Astrocyte (in vitro differentiated cells and primary cell): ENCODE measurements around the gene C5orf15. TPM values are rescaled to one million over a fixed set of nuclear protein-coding genes. Genes with fewer than 3 reads are reported as not detected.

Experiments
- DNase-seq: peaks from one replicate; pipeline ENCODE4 v3.0.0-alpha.2; 2010; ENCODE audit warnings: low read depth
- FAIRE-seq: peaks from 2 replicates; lab custom pipeline; 2011; peaks lifted over from hg19 to GRCh38; lab: Jason Lieb, UNC
- H2AFZ ChIP-seq: 2 replicates; pipeline ENCODE4 v1.6.0; 2012; ENCODE audit warnings: low read depth, low read length, inconsistent platforms
- H3K27ac ChIP-seq: 2 replicates; pipeline ENCODE4 v1.5.1; 2011; ENCODE audit warnings: low read depth, low read length, inconsistent platforms
- H3K27me3 ChIP-seq: 2 replicates; pipeline ENCODE4 v1.6.0; 2011; ENCODE audit warnings: low read length, inconsistent platforms; ENCODE audit not compliant: insufficient read depth
- H3K36me3 ChIP-seq: 2 replicates; pipeline ENCODE4 v1.5.1; 2011; ENCODE audit warnings: low read length, inconsistent platforms; ENCODE audit not compliant: insufficient read depth
- H3K4me1 ChIP-seq: 2 replicates; pipeline ENCODE4 v1.5.1; 2011; ENCODE audit warnings: low read length, inconsistent platforms; ENCODE audit not compliant: insufficient read depth
- H3K4me2 ChIP-seq: 2 replicates; pipeline ENCODE4 v1.6.0; 2012; ENCODE audit warnings: low read length, inconsistent platforms
- H3K4me3 ChIP-seq: 2 replicates; pipeline ENCODE4 v1.5.1; 2011; ENCODE audit warnings: low read depth, mild to moderate bottlenecking, low read length, inconsistent platforms; ENCODE audit not compliant: insufficient read depth
- H3K79me2 ChIP-seq: 2 replicates; pipeline ENCODE4 v1.6.0; 2012; ENCODE audit warnings: mild to moderate bottlenecking, low read length, inconsistent platforms; ENCODE audit not compliant: insufficient read depth
- H3K9ac ChIP-seq: 2 replicates; pipeline ENCODE4 v1.6.0; 2012; ENCODE audit warnings: mild to moderate bottlenecking, low read length, inconsistent platforms
- H3K9me3 ChIP-seq: 2 replicates; pipeline ENCODE4 v1.5.1; 2012; ENCODE audit warnings: low read depth, mild to moderate bottlenecking, low read length, inconsistent platforms; ENCODE audit not compliant: insufficient read depth
- H4K20me1 ChIP-seq: 2 replicates; pipeline ENCODE4 v1.6.0; 2012; ENCODE audit warnings: low read length, inconsistent platforms; ENCODE audit not compliant: insufficient read depth
- H3K27ac Mint-ChIP-seq: one replicate; pipeline ENCODE4 v1.8.0; 2021; ENCODE audit warnings: mild to moderate bottlenecking, mixed read lengths; ENCODE audit not compliant: unreplicated experiment
- H3K27me3 Mint-ChIP-seq: one replicate; pipeline ENCODE4 v1.8.0; 2021; ENCODE audit warnings: low read depth, mixed read lengths; ENCODE audit not compliant: unreplicated experiment
- H3K36me3 Mint-ChIP-seq: one replicate; pipeline ENCODE4 v1.8.0; 2021; ENCODE audit warnings: low read depth, mixed read lengths; ENCODE audit not compliant: unreplicated experiment
- H3K4me1 Mint-ChIP-seq: one replicate; pipeline ENCODE4 v1.8.0; 2021; ENCODE audit warnings: low read depth, mixed read lengths; ENCODE audit not compliant: unreplicated experiment
- H3K4me3 Mint-ChIP-seq: one replicate; pipeline ENCODE4 v1.8.0; 2021; ENCODE audit warnings: mild to moderate bottlenecking, moderate library complexity, mixed read lengths; ENCODE audit not compliant: unreplicated experiment
- H3K9me3 Mint-ChIP-seq: one replicate; pipeline ENCODE4 v1.8.0; 2021; ENCODE audit warnings: mild to moderate bottlenecking, mixed read lengths; ENCODE audit not compliant: unreplicated experiment
- CTCF ChIP-seq: IDR thresholded peaks from 2 replicates; pipeline ENCODE4 v1.5.1; 2011; ENCODE audit warnings: low read depth, mild to moderate bottlenecking, inconsistent platforms, low read length, moderate library complexity; ENCODE audit not compliant: insufficient read depth
- EZH2 ChIP-seq: IDR thresholded peaks from 2 replicates; pipeline ENCODE4 v1.6.1; 2012; ENCODE audit warnings: mild to moderate bottlenecking, low read length, inconsistent platforms; ENCODE audit not compliant: insufficient read depth
- total RNA-seq: library from RNA; stranded (reverse); gene quantifications from 2 replicates; pipeline ENCODE4 v1.2.1, GENCODE V29; 2021

C5orf15 gene
- total RNA-seq, 1 donor from 2014 or later, result 88.8 TPM

DNA sequence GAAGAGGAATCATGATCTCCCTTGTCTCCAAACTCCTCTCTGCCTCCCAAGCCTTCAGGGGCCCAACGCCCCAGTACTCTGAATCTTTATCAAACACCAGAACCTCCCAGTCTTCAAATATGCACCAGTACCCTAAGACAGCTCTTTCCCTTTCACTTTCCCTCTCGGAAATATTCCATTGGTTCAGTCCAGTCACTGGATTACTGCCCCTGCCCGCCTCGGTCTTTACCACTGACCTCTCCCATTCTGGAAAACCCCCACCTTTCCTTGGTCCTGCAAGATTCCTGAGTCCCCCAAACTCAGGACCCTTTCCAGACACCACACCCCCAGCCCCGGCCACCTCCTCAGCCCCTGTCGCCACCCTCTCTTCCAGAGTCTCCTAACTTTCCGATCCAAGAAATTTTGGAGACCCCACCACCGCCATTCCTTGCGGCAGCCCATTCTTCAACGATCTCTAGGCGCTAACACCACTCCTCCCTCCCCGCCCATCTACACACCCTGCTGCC lies 674 bp downstream of the C5orf15 start:
- Mint-ChIP-seq H3K36me3 (peaks cover 5% of the 10 kb centered on the region), H3K4me3 (peak overlapping the region; percentile 99), H3K9me3 (no peaks in the 10 kb centered on the region), H3K27ac (peak overlapping the region; percentile 99), H3K4me1 (peaks cover 32% of the 10 kb centered on the region), H3K27me3 (no peaks in the 10 kb centered on the region)
- peak overlapping the region; percentile 97 for H3K27ac ChIP-seq
- no peaks in the 10 kb centered on the region for H3K27me3 ChIP-seq
- peak overlapping the region; percentile 91 for H2AFZ ChIP-seq
- H3K4me3 ChIP-seq, result peak overlapping the region; percentile 95
- FAIRE-seq (no peak), DNase-seq (no peak)
- peaks cover 48% of the 10 kb centered on the region for H3K79me2 ChIP-seq
- H3K4me1 ChIP-seq, result peaks cover 15% of the 10 kb centered on the region
- peaks cover 2% of the 10 kb centered on the region for H4K20me1 ChIP-seq
- peak overlapping the region; percentile 99 for H3K9ac ChIP-seq
- H3K9me3 ChIP-seq, result no peaks in the 10 kb centered on the region
- TF ChIP-seq CTCF (no peak), EZH2 (no peak)
- peaks cover 9% of the 10 kb centered on the region for H3K36me3 ChIP-seq
- peak overlapping the region; percentile 99 for H3K4me2 ChIP-seq

DNA sequence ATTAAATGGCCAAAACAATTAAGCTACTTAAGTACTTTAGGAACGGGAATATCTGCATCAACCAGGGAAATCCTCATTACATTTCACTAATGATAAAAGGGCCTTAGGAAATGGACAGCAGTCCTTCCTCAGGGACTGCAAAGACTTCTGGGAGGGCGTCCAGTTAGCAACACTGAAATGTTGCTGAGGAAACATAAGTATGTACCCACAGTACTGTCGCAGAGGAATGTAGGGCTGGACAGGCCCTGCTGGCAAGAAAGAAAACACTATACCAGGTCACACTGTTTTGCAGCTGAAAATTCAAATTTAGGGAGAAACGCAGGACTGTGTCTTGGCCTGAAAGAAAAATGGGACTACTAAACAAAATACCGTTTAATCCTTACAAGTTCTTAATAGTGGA lies 1.3 kb downstream of the C5orf15 start:
- H3K9ac ChIP-seq, result peak overlapping the region; percentile 99
- H3K4me2 ChIP-seq, result peak overlapping the region; percentile 99
- H3K4me3 ChIP-seq, result peak overlapping the region; percentile 95
- peak overlapping the region; percentile 99 for H3K4me3 Mint-ChIP-seq
- no peak for DNase-seq
- H3K4me1 Mint-ChIP-seq, result peaks cover 38% of the 10 kb centered on the region
- peaks cover 54% of the 10 kb centered on the region for H3K79me2 ChIP-seq
- no peaks in the 10 kb centered on the region for H3K9me3 ChIP-seq
- H3K27me3 Mint-ChIP-seq, result no peaks in the 10 kb centered on the region
- H4K20me1 ChIP-seq, result peaks cover 8% of the 10 kb centered on the region
- H2AFZ ChIP-seq, result no peak overlapping the region
- TF ChIP-seq CTCF, result no peak
- no peak for TF ChIP-seq EZH2
- H3K36me3 Mint-ChIP-seq, result peaks cover 2% of the 10 kb centered on the region
- FAIRE-seq, result no peak
- H3K4me1 ChIP-seq, result peaks cover 21% of the 10 kb centered on the region
- H3K27ac ChIP-seq, result peak overlapping the region; percentile 97
- peak overlapping the region; percentile 99 for H3K27ac Mint-ChIP-seq
- no peaks in the 10 kb centered on the region for H3K27me3 ChIP-seq
- H3K9me3 Mint-ChIP-seq, result no peaks in the 10 kb centered on the region
- peaks cover 5% of the 10 kb centered on the region for H3K36me3 ChIP-seq

DNA sequence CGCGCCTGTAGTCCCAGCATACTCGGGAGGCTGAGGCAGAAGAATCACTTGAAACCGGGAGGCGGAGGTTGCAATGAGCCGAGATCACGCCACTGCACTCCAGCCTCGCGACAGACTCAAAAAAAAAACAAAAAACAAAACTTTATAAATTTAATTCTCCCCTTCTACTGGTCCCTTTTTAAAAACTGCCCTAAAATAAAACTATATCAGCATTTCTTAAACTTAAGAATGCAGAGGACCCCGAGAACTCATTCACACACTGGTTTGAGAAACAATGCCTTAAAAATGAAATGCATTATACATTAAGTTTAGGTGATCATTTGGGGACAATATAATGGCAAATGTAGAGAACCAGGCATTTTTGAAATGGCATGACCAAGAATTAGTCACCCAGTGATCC lies 2.3 kb downstream of the C5orf15 start:
- Mint-ChIP-seq H3K9me3 (no peaks in the 10 kb centered on the region), H3K4me3 (no peak overlapping the region), H3K27ac (no peak overlapping the region), H3K4me1 (peaks cover 39% of the 10 kb centered on the region), H3K36me3 (no peaks in the 10 kb centered on the region), H3K27me3 (no peaks in the 10 kb centered on the region)
- H3K27me3 ChIP-seq, result no peaks in the 10 kb centered on the region
- no peak overlapping the region for H2AFZ ChIP-seq
- peaks cover 65% of the 10 kb centered on the region for H3K79me2 ChIP-seq
- H3K9ac ChIP-seq, result no peak overlapping the region
- peaks cover 22% of the 10 kb centered on the region for H3K4me1 ChIP-seq
- FAIRE-seq (no peak), DNase-seq (no peak)
- H3K9me3 ChIP-seq, result no peaks in the 10 kb centered on the region
- H3K27ac ChIP-seq, result no peak overlapping the region
- H4K20me1 ChIP-seq, result peaks cover 11% of the 10 kb centered on the region
- TF ChIP-seq EZH2, result no peak
- TF ChIP-seq CTCF, result no peak
- H3K4me2 ChIP-seq, result no peak overlapping the region
- peaks cover under 1% of the 10 kb centered on the region for H3K36me3 ChIP-seq
- no peak overlapping the region for H3K4me3 ChIP-seq
